Mesothelial cell of epicardium (in vitro differentiated cells): ENCODE results near the gene RGS13. TPM values are rescaled to one million over a fixed set of nuclear protein-coding genes. Genes with fewer than 3 reads are reported as not detected.
A peak's percentile ranks its signal among the peaks of the same experiment; 100 is the strongest.

Source experiments
- DNase-seq, 2 experiments: peaks; one replicate each; pipeline ENCODE4 v3.0.0; 2021; ENCODE audit warnings: low spot score in 2 of 2; ENCODE audit not compliant: unreplicated experiment in 2 of 2
- H3K27ac Mint-ChIP-seq: 2 replicates; pipeline ENCODE4 v1.8.0; 2021; ENCODE audit warnings: mixed read lengths
- H3K27me3 Mint-ChIP-seq: 2 replicates; pipeline ENCODE4 v1.8.0; 2021; ENCODE audit warnings: low read depth, mixed read lengths
- H3K36me3 Mint-ChIP-seq: 2 replicates; pipeline ENCODE4 v1.8.0; 2021; ENCODE audit warnings: mixed read lengths
- H3K4me1 Mint-ChIP-seq: 2 replicates; pipeline ENCODE4 v1.8.0; 2021; ENCODE audit warnings: mixed read lengths
- H3K4me3 Mint-ChIP-seq: 2 replicates; pipeline ENCODE4 v1.8.0; 2021; ENCODE audit warnings: mild to moderate bottlenecking, moderate library complexity, mixed read lengths
- H3K9me3 Mint-ChIP-seq: 2 replicates; pipeline ENCODE4 v1.8.0; 2021; ENCODE audit warnings: mixed read lengths
- CTCF ChIP-seq: fragments of 200-600 bp; sonication (generic); IDR thresholded peaks from one replicate; pipeline ENCODE4 v1.5.0; 2021; ENCODE audit warnings: antibody characterized with exemption; ENCODE audit not compliant: unreplicated experiment
- total RNA-seq: library from RNA; stranded (reverse); gene quantifications from 3 replicates; pipeline ENCODE4 v1.2.1, GENCODE V29; 2021

RGS13 gene
- total RNA-seq, 1 donor from 2014 or later = 1.1 TPM

- Mint-ChIP-seq H3K4me1 (peaks cover 3% of the 10 kb centered on the region), H3K4me3 (no peak overlapping the region), H3K36me3 (no peaks in the 10 kb centered on the region), H3K27ac (no peak overlapping the region), H3K27me3 (no peaks in the 10 kb centered on the region), H3K9me3 (no peaks in the 10 kb centered on the region)
- no peak for DNase-seq
- peak; percentile 76 for TF ChIP-seq CTCF
Observed at GRCh38 chr1:192610112-192610889, 25.6 kb upstream of the RGS13 start.

GRCh38 chr1:192615055-192615454 lies 20.9 kb upstream of the RGS13 start:
- no peaks in the 10 kb centered on the region for H3K9me3 Mint-ChIP-seq
- no peak overlapping the region for H3K27ac Mint-ChIP-seq
- H3K36me3 Mint-ChIP-seq = no peaks in the 10 kb centered on the region
- H3K27me3 Mint-ChIP-seq = no peaks in the 10 kb centered on the region
- DNase-seq = no peak
- H3K4me1 Mint-ChIP-seq = no peaks in the 10 kb centered on the region
- no peak overlapping the region for H3K4me3 Mint-ChIP-seq
- no peak for TF ChIP-seq CTCF

GRCh38 chr1:192620071-192620635 lies 15.8 kb upstream of the RGS13 start:
- no peak for TF ChIP-seq CTCF
- no peak for DNase-seq
- no peaks in the 10 kb centered on the region for H3K27me3 Mint-ChIP-seq
- H3K4me1 Mint-ChIP-seq = no peaks in the 10 kb centered on the region
- H3K36me3 Mint-ChIP-seq = peaks cover 2% of the 10 kb centered on the region
- no peak overlapping the region for H3K4me3 Mint-ChIP-seq
- H3K27ac Mint-ChIP-seq = no peak overlapping the region
- peaks cover 28% of the 10 kb centered on the region for H3K9me3 Mint-ChIP-seq

- TF ChIP-seq CTCF = no peak
- no peak for DNase-seq
- peaks cover 25% of the 10 kb centered on the region for H3K9me3 Mint-ChIP-seq
- no peak overlapping the region for H3K4me3 Mint-ChIP-seq
- H3K4me1 Mint-ChIP-seq = peaks cover 40% of the 10 kb centered on the region
- H3K27me3 Mint-ChIP-seq = no peaks in the 10 kb centered on the region
- peak overlapping the region; percentile 55 for H3K27ac Mint-ChIP-seq
- peaks cover 2% of the 10 kb centered on the region for H3K36me3 Mint-ChIP-seq
Observed at GRCh38 chr1:192626366-192627179, 9.4 kb upstream of the RGS13 start.

GRCh38 chr1:192627901-192628300 lies 8.0 kb upstream of the RGS13 start:
- no peak overlapping the region for H3K27ac Mint-ChIP-seq
- no peaks in the 10 kb centered on the region for H3K36me3 Mint-ChIP-seq
- H3K27me3 Mint-ChIP-seq = no peaks in the 10 kb centered on the region
- peaks cover 47% of the 10 kb centered on the region for H3K4me1 Mint-ChIP-seq
- no peak overlapping the region for H3K4me3 Mint-ChIP-seq
- TF ChIP-seq CTCF = no peak
- DNase-seq = no peak
- peaks cover 19% of the 10 kb centered on the region for H3K9me3 Mint-ChIP-seq
